H1 (cell line): ENCODE data around the gene ZSCAN22. TPM values are rescaled to one million over a fixed set of nuclear protein-coding genes. Genes with fewer than 3 reads are reported as not detected.

Source experiments
- CTCF ChIA-PET: fragments of 300-600 bp; sonication (Branson Sonifier 250); formaldehyde crosslinking; loops from one replicate; lab custom pipeline; 2021; ENCODE audit not compliant: partially characterized antibody; lab: Charles Lee
- POLR2A ChIA-PET: fragments of 300-600 bp; sonication (Branson Sonifier 250); formaldehyde crosslinking; loops from one replicate; lab custom pipeline; 2021; ENCODE audit warnings: inconsistent platforms; ENCODE audit not compliant: partially characterized antibody; lab: Charles Lee
- DNase-seq, 2 experiments: peaks; one replicate each; pipeline versions ENCODE4 v3.0.0 to v3.0.0-alpha.2; 2010 to 2022; ENCODE audit warnings: low spot score in 2 of 2, low read depth in 1 of 2, mixed read lengths in 1 of 2
- FAIRE-seq: peaks from 2 replicates; lab custom pipeline; 2011; peaks lifted over from hg19 to GRCh38; lab: Jason Lieb, UNC
- H2AFZ ChIP-seq: 2 replicates; pipeline ENCODE4 v1.8.1; 2012; ENCODE audit warnings: low read length, inconsistent platforms
- H2AK5ac ChIP-seq: 2 replicates; pipeline ENCODE4 v1.6.1; 2013; ENCODE audit warnings: low read depth, low read length
- H2BK120ac ChIP-seq: replicated peaks from 2 replicates; pipeline ENCODE3; 2013; ENCODE audit warnings: low read depth, low read length, inconsistent platforms
- H2BK12ac ChIP-seq: 2 replicates; pipeline ENCODE4 v1.6.1; 2013; ENCODE audit warnings: low read depth, low read length
- H2BK15ac ChIP-seq: 2 replicates; pipeline ENCODE4 v1.6.1; 2013; ENCODE audit warnings: low read length
- H2BK20ac ChIP-seq: 2 replicates; pipeline ENCODE4 v1.6.1; 2013; ENCODE audit warnings: low read length
- H2BK5ac ChIP-seq: 2 replicates; pipeline ENCODE4 v1.6.1; 2013; ENCODE audit warnings: low read depth, low read length
- H3K14ac ChIP-seq: 2 replicates; pipeline ENCODE4 v1.6.1; 2013; ENCODE audit warnings: inconsistent platforms; ENCODE audit not compliant: insufficient read length
- H3K18ac ChIP-seq: 2 replicates; pipeline ENCODE4 v1.6.1; 2013; ENCODE audit warnings: low read length; ENCODE audit errors: extremely low read depth
- H3K23ac ChIP-seq: 2 replicates; pipeline ENCODE4 v1.6.1; 2013; ENCODE audit warnings: inconsistent platforms; ENCODE audit not compliant: insufficient read length
- H3K23me2 ChIP-seq: 2 replicates; pipeline ENCODE4 v1.6.1; 2013; ENCODE audit warnings: low read depth, low read length
- H3K27ac ChIP-seq: 2 replicates; pipeline ENCODE4 v1.6.1; 2011; ENCODE audit warnings: low read depth, low read length, inconsistent platforms
- H3K27me3 ChIP-seq, 4 experiments: replicated peaks in 1 of 4; 1 replicate in 1 of 4; 2 replicates in 3 of 4; pipeline versions ENCODE4 v1.6.1 to v1.8.1; 2011 to 2013; ENCODE audit warnings: low read length in 3 of 4, mild to moderate bottlenecking in 3 of 4, inconsistent platforms in 2 of 4, mixed read lengths in 2 of 4, moderate library complexity in 1 of 4; ENCODE audit not compliant: control insufficient read depth in 3 of 4, insufficient read depth in 3 of 4; ENCODE audit errors: extremely low read depth in 1 of 4
- H3K36me3 ChIP-seq, 4 experiments: 2 replicates each; pipeline versions ENCODE4 v1.6.1 to v1.8.1; 2011 to 2013; ENCODE audit warnings: mild to moderate bottlenecking in 4 of 4, low read length in 3 of 4, moderate library complexity in 2 of 4, control low read depth in 1 of 4, inconsistent platforms in 1 of 4; ENCODE audit not compliant: insufficient read depth in 4 of 4, control insufficient read depth in 2 of 4
- H3K4ac ChIP-seq: replicated peaks from 2 replicates; pipeline ENCODE3; 2013; ENCODE audit warnings: low read length, low read depth, mixed read lengths, inconsistent platforms; ENCODE audit not compliant: insufficient read length
- H3K4me1 ChIP-seq, 4 experiments: replicated peaks in 1 of 4; 1 replicate in 1 of 4; 2 replicates in 3 of 4; pipeline versions ENCODE4 v1.6.1 to v1.8.1; 2011 to 2013; ENCODE audit warnings: low read length in 3 of 4, inconsistent platforms in 2 of 4, mixed read lengths in 1 of 4; ENCODE audit not compliant: insufficient read depth in 4 of 4, control insufficient read depth in 3 of 4
- H3K4me2 ChIP-seq, 2 experiments: 2 replicates each; pipeline versions ENCODE4 v1.6.1 to v1.8.1; 2011 to 2013; ENCODE audit warnings: low read depth in 2 of 2, low read length in 2 of 2, control low read depth in 1 of 2, inconsistent platforms in 1 of 2, mild to moderate bottlenecking in 1 of 2; ENCODE audit not compliant: insufficient read depth in 1 of 2
- H3K4me3 ChIP-seq, 4 experiments: fragments of 200-600, 300-600 bp in 1 of 4; sonication (generic), shearing (Covaris generic), sonication (Bioruptor Twin) in 1 of 4; 2 replicates each; pipeline versions ENCODE4 v1.5.1 to v1.8.1; 2011 to 2016; ENCODE audit warnings: low read length in 4 of 4, low read depth in 3 of 4, control low read depth in 2 of 4, inconsistent platforms in 2 of 4, mild to moderate bottlenecking in 2 of 4, mixed read lengths in 1 of 4, moderate library complexity in 1 of 4; ENCODE audit not compliant: insufficient read depth in 2 of 4; ENCODE audit errors: extremely low read depth in 1 of 4
- H3K56ac ChIP-seq: replicated peaks from 2 replicates; pipeline ENCODE3; 2013; ENCODE audit warnings: low read depth, mild to moderate bottlenecking, mixed read lengths, low read length, inconsistent platforms; ENCODE audit not compliant: insufficient read length
- H3K79me1 ChIP-seq: 2 replicates; pipeline ENCODE4 v1.6.1; 2013; ENCODE audit warnings: low read depth, low read length, control low read depth
- H3K79me2 ChIP-seq, 2 experiments: 2 replicates each; pipeline versions ENCODE4 v1.6.1 to v1.8.1; 2012 to 2013; ENCODE audit warnings: low read length in 2 of 2, mild to moderate bottlenecking in 2 of 2, inconsistent platforms in 1 of 2; ENCODE audit not compliant: insufficient read depth in 2 of 2, control insufficient read depth in 1 of 2
- H3K9ac ChIP-seq, 4 experiments: replicated peaks in 1 of 4; 1 replicate in 1 of 4; 2 replicates in 3 of 4; pipeline versions ENCODE4 v1.6.1 to v1.8.1; 2011 to 2013; ENCODE audit warnings: low read depth in 3 of 4, low read length in 3 of 4, control low read depth in 2 of 4, mild to moderate bottlenecking in 2 of 4, moderate library complexity in 2 of 4, inconsistent platforms in 1 of 4; ENCODE audit errors: extremely low read depth in 1 of 4
- H3K9me3 ChIP-seq, 2 experiments: 2 replicates each; pipeline versions ENCODE4 v1.6.1 to v1.8.1; 2012 to 2013; ENCODE audit warnings: mild to moderate bottlenecking in 2 of 2, moderate library complexity in 2 of 2, control low read depth in 1 of 2, inconsistent platforms in 1 of 2, low read depth in 1 of 2, low read length in 1 of 2, mixed read lengths in 1 of 2; ENCODE audit not compliant: insufficient read depth in 2 of 2
- H4K20me1 ChIP-seq, 2 experiments: replicated peaks in 1 of 2; 2 replicates each; pipeline versions ENCODE3 to v1.8.1; 2011 to 2013; ENCODE audit warnings: inconsistent platforms in 2 of 2, low read length in 2 of 2, mild to moderate bottlenecking in 1 of 2; ENCODE audit not compliant: insufficient read depth in 2 of 2, control insufficient read depth in 1 of 2
- H4K5ac ChIP-seq: 2 replicates; pipeline ENCODE4 v1.6.1; 2013; ENCODE audit warnings: low read length, low read depth, mixed read lengths, inconsistent platforms; ENCODE audit not compliant: insufficient read length
- H4K8ac ChIP-seq: 2 replicates; pipeline ENCODE4 v1.8.0; 2013; ENCODE audit warnings: mild to moderate bottlenecking, moderate library complexity, low read length, inconsistent platforms; ENCODE audit not compliant: insufficient read depth; ENCODE audit errors: extremely low read depth
- H4K91ac ChIP-seq: replicated peaks from 2 replicates; pipeline ENCODE3; 2013; ENCODE audit warnings: low read length, mixed read lengths, inconsistent platforms; ENCODE audit not compliant: insufficient read length
- BRCA1 ChIP-seq: IDR thresholded peaks from 2 replicates; pipeline ENCODE4 v1.6.1; 2012; ENCODE audit warnings: low read depth, low read length, improper control_type of control experiment
- POU5F1 ChIP-seq: IDR thresholded peaks from 2 replicates; pipeline ENCODE4 v1.6.1; 2011; ENCODE audit warnings: low read depth, mild to moderate bottlenecking, low read length, moderate library complexity
- SIX5 ChIP-seq: IDR thresholded peaks from 2 replicates; pipeline ENCODE4 v1.6.1; 2011; ENCODE audit warnings: mild to moderate bottlenecking, low read depth, low read length
- TBP ChIP-seq: IDR thresholded peaks from 2 replicates; pipeline ENCODE4 v1.6.1; 2011; ENCODE audit warnings: low read depth, low read length, improper control_type of control experiment
- WGBS, 2 experiments: shearing (Covaris generic) in 1 of 2; methylation state at CpG; one replicate each; pipeline versions ENCODE4 v1.1.6 to v1.1.7; 2013 to 2015; ENCODE audit warnings: low lambda C conversion rate in 2 of 2, mixed read lengths in 2 of 2, inconsistent platforms in 1 of 2, low coverage in 1 of 2, missing lambda C conversion rate in 1 of 2; ENCODE audit not compliant: insufficient replicate concordance in 2 of 2, insufficient coverage in 1 of 2, insufficient read length in 1 of 2; ENCODE audit errors: extremely low coverage in 1 of 2, missing lambda C conversion rate in 1 of 2; 5-methylcytosine and 5-hydroxymethylcytosine counted together
- polyA plus RNA-seq, 7 experiments: library from polyadenylated mRNA; depleted of rRNA in 3 of 7; stranded (reverse) in 5 of 7; unstranded in 2 of 7; fragments of >200 nt in 5 of 7; fragments of 200-250 nt in 2 of 7; gene quantifications; 1 replicate in 5 of 7; 2 replicates in 1 of 7; 4 replicates in 1 of 7; pipeline versions ENCODE4 v1.2.1 to v1.2.3, GENCODE V29; 2011 to 2013; ENCODE audit warnings: missing spikeins in 2 of 7, mixed read lengths in 2 of 7
- total RNA-seq: library from RNA; stranded (reverse); fragmentation: NEBNext Ultra II Directional; extraction: Animal tissue kit (Norgen Biotek cat#: 25700); gene quantifications from 2 replicates; pipeline ENCODE4 v1.2.1, GENCODE V29; 2021

Gene ZSCAN22
- total and polyA plus RNA-seq, 2 of the 8 experiments (the other 6 are each of a cell fraction or from before 2014, with no cell fraction given) = 3.2 to 3.3 TPM

- H3K36me3 ChIP-seq = peaks cover 0 to 9% (median 3%) of the 10 kb centered on the region in 4 experiments; a peak in 3 of 8 replicates
- no peaks in the 10 kb centered on the region for H3K27me3 ChIP-seq
- no peaks in the 10 kb centered on the region for H3K79me1 ChIP-seq
- no peaks in the 10 kb centered on the region for H3K23me2 ChIP-seq
- no peak overlapping the region for H2BK5ac ChIP-seq
- H3K9me3 ChIP-seq = peaks cover 5 to 6% of the 10 kb centered on the region in 2 experiments; a peak in 2 of 4 replicates
- H3K4ac ChIP-seq = no peak overlapping the region
- H3K14ac ChIP-seq = no peak overlapping the region
- no peaks in the 10 kb centered on the region for H3K4me1 ChIP-seq
- H2AFZ ChIP-seq = no peak overlapping the region
- no peak for FAIRE-seq
- no peak overlapping the region for H3K23ac ChIP-seq
- H2BK20ac ChIP-seq = no peak overlapping the region
- H3K9ac ChIP-seq = no peak overlapping the region
- no peak overlapping the region for H4K5ac ChIP-seq
- peaks cover 3 to 8% of the 10 kb centered on the region in 2 experiments for H4K20me1 ChIP-seq
- ChIA-PET POLR2A (interaction anchor here (0.6 to 0.8 kb wide), 2 partner anchors 94 to 183 kb away, joined by 4 to 6 read pairs; partner anchors contain the start of gene ZBTB45), CTCF (interaction anchor here (0.8 to 1.2 kb wide), 2 partner anchors 29 to 183 kb away, joined by 3 read pairs; no protein-coding TSS in a partner anchor)
- H2AK5ac ChIP-seq = no peak overlapping the region
- 88% methylated on average over 1 of the region's 1 CpG; no CpG with 5 or more reads in 1 of the 2 experiments for WGBS, 2 experiments
- H3K4me3 ChIP-seq = no peak overlapping the region
- H2BK15ac ChIP-seq = no peak overlapping the region
- H2BK120ac ChIP-seq = no peak overlapping the region
- H3K4me2 ChIP-seq = no peak overlapping the region
- H2BK12ac ChIP-seq = no peak overlapping the region
- H3K79me2 ChIP-seq = no peaks in the 10 kb centered on the region
- no peak overlapping the region for H4K8ac ChIP-seq
- H3K27ac ChIP-seq = no peak overlapping the region
- TF ChIP-seq SIX5 = no peak
- TF ChIP-seq POU5F1 = no peak
- no peak for TF ChIP-seq BRCA1
- no peak for TF ChIP-seq TBP
- DNase-seq = no peak
- H4K91ac ChIP-seq = no peak overlapping the region
- H3K56ac ChIP-seq = no peak overlapping the region
- H3K18ac ChIP-seq = no peak overlapping the region
Observed at GRCh38 chr19:58336216-58336615, 9.4 kb downstream of the ZSCAN22 start.
